T-helper 2 cell treated with Interferon-gamma antibody and Interleukin-4, amounts not matched to agents 100 ng/mL and 5 ng/mL, for 36 hours (primary cell): Measurements from ENCODE around the gene FAM181A. TPM values are rescaled to one million over a fixed set of nuclear protein-coding genes. Genes with fewer than 3 reads are reported as not detected.

ENCODE experiments used
- intact Hi-C: fragments of 100-400 bp; cut with micrococcal nuclease; formaldehyde crosslinking; loops from one replicate; pipeline ENCODE4 v1.15.1; 2023
- total RNA-seq: library from RNA; stranded (reverse); gene quantifications from 2 replicates; pipeline ENCODE4 v1.2.3, GENCODE V29; 2022

Gene FAM181A
- total RNA-seq, 1 donor from 2014 or later = not detected

DNA sequence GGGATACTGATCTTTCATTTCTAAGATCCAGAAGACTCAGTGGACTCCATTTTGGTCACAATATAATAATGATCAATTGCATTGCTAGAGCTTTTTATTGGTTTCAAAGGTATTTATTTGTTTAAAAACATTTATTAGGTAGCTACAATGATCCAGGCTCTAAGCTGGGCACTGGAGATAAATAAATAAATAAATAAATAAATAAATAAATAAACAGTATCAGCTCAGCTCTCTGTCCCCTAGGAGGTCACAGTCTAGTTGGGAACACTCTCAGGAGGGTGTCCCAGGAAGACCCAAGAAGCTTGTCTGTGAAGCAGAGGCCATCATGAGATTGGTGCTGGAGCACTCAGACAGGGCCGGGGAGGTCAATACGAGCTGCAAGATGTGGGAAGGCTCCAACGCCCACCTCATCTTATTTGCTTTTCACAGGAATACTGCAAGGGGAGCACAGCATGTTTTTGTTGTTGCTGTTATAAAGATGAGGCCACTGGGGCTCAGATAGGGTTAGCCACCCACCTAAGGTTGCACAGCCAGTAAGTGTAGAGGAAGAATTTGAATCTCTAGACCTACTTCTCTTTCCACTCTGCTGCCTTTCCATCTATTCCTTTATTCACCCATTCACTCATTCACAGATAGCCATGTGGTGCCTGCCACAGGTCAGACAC is 33.8 kb downstream of the FAM181A start:
- intact Hi-C loops = no loop called here

DNA sequence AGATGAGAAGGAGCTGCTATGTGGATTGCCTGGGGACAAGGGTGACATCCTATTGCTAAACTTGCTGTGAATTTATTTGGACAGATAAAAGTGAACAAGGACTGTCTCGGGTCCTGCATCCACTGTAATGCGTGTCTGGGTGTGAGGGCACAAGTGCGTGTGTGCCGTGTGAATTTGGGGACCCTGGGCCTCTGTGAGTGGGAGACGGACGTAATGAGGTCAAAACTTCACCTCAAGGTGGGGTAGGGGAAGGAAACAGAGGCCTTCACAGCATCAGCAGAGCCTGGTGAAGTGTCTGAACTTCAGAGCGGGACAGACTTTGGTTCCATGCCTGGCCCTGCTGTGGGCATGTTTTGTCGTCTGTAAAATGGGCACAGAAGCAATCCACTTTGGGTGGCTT is 34.5 kb downstream of the FAM181A start:
- intact Hi-C loops = no loop called here

GRCh38 chr14:93962701-93963601 is 35.8 kb downstream of the FAM181A start:
- intact Hi-C loops = loop anchor here (1.0 kb wide), 2 partner anchors 8 to 15 kb away; no protein-coding TSS in a partner anchor

GRCh38 chr14:93963692-93964091 is 36.5 kb downstream of the FAM181A start:
- intact Hi-C loops = loop anchor here (1.0 kb wide), 2 partner anchors 8 to 15 kb away; no protein-coding TSS in a partner anchor

GRCh38 chr14:93964281-93964680 is 37.1 kb downstream of the FAM181A start:
- intact Hi-C loops = no loop called here

- intact Hi-C loops = no loop called here
Observed at GRCh38 chr14:93964820-93965286, 37.7 kb downstream of the FAM181A start.

DNA sequence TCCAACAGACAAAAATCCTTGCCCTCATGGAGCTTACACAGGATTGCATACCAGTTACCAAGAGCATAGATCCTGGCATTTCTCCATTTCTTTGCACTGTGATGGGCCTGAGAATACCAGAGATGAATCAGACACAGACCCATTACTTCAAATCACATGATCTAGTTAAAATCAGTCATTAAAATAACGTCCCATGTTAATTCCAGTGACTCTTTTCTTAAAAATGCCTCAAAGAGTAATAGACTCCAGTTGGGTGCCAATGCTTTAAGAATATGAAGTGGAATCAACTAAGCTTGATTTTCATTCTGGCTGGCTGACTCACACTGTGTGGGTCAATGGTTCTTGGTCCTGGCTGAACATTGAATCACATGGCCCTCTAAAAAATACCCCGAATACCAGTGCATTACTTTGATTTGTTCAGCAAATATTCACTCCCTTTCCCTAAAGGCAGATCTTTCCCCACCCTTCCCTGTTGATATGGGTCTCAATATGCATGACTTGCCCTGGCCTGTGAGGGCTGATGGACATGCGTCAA is 38.2 kb downstream of the FAM181A start:
- intact Hi-C loops = no loop called here

DNA sequence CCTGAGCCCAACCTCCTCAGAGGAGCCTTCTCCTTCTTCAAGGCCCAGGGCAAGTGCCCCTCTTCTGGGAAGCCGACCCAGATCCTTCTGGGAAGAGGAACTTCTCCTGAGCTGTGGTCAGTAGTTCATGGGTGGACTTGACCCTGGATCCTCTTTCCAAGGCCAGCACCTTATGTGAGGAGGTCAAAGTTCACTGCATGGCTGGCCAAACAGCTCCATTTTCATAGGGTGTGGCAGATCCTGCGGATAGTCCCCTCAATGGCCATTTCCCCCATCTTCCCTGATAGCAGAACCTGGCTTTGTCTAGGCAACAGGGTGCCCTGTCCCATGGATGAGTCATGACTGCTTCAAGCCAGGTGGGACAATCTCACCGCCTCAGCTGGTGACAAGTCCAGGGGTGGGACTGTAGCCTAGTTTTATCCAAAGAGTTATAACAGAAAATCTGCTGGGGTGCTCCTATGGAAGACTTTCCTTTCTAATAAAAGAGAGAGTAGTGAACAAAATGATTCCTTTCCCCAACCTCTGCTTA is 38.9 kb downstream of the FAM181A start:
- intact Hi-C loops = no loop called here

GRCh38 chr14:93967637-93968250 is 40.6 kb downstream of the FAM181A start:
- intact Hi-C loops = no loop called here

GRCh38 chr14:93969082-93969828 is 42.1 kb downstream of the FAM181A start:
- intact Hi-C loops = no loop called here

- intact Hi-C loops = loop anchor here (1.0 to 5.0 kb wide), 3 partner anchors 16 to 112 kb away; partner anchors contain the start of genes DDX24 and IFI27L1
Observed at GRCh38 chr14:93970585-93970964, 43.4 kb downstream of the FAM181A start.

DNA sequence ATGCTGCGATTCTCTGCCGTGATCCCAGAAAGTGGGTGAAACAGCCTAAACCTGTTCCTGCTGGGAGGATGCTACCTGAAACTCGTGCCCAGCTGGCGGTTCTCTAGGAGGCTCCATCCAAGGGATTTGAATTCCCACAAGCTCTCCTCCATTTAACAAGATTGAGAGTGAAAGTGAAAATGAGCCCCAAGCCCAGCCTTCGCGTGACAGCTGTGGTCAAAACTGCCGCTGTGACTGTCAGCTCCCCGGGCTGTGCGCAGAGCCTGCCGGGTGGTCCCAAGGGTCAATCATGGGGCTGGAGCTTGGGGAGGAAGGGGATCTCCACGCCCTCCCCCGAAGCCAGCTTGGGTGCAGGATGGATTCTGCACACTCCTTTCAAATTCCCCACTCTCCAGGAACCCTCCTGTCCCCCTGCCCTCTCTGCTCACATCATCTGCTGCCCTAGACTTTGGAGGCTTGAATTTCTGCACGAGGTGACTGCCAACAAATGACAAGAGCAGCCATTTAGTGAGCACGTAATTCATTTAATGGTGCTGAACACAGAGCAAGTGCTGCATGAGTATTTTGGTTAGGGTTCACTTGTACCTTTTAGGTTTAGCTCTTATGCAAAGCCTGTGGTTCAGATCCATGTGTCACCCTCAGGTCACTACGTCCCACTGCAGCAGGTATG is 44.0 kb downstream of the FAM181A start:
- intact Hi-C loops = loop anchor here (1.0 to 5.0 kb wide), 5 partner anchors 8 to 111 kb away; partner anchors contain the start of genes DDX24 and IFI27L1

DNA sequence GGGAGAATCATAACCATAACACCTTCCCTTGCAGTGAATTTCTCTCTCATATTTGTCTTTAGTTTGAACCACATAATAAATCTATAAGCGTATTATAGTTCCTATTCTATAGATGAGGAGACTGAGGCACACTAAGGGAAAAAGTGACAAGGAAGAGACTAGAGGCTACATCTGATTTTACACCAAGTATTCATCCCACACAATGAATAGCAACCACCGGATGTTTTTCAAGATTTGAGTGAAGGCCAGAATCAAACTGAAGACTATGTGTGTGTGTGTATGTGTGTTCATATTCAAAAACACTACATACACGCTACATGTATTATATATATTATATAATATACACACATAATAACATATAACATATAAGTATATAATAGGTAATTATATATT is 44.5 kb downstream of the FAM181A start:
- intact Hi-C loops = loop anchor here (1.0 to 5.0 kb wide), 4 partner anchors 8 to 111 kb away; partner anchors contain the start of genes DDX24 and IFI27L1

DNA sequence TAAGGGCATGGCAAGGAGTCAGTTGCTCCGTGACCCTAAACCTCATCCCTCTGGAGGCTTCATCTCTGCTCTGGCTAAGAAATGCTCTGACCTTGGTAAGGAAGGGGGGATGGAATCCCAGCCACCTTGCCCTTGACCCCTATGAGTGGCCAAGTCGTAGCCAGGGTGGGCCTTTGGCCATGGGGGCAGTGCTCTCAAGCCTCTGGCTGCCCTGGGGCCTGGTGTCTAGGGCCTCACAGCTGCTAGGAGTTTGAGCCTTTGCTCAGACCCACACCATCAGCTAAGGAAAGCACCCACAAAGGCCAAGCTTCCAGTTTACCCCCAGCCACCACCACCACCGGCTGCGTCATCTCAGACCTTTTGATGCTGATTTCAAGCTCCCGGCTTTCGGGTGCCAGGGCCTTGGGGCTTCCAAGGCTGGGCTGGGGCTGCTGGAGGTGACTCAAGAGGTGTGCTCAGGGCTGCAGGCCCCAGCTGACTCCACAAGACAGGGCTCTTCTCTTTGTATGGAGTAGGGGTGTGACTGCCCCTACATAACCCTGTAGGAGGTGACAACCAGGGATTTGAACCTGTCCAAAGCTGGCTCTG is 45.6 kb downstream of the FAM181A start:
- intact Hi-C loops = loop anchor here (5.0 kb wide), 1 partner anchor 110 kb away; the partner anchor contains the start of genes DDX24 and IFI27L1

DNA sequence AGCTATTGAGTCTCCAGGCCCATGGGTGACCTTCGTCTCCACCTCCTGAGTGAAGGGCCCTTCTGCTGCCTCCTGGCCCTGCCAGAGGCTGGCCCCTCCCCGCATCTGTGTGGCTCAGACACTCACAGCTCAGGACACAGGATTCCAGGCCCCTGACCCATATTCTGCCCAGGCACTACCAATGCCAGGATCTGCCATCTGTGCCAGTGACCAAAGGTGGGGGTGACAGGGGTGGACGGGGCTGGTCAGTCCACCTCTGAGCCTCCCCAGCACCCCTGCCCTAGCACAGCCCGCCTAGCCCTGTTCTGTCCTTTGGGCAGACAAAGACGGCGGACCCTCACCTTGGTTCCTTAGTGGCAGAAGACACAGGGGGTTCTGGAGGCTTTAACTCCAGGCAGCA is 46.5 kb downstream of the FAM181A start:
- intact Hi-C loops = loop anchor here (5.0 kb wide), 1 partner anchor 109 kb away; the partner anchor contains the start of genes DDX24 and IFI27L1

- intact Hi-C loops = loop anchor here (5.0 kb wide), 1 partner anchor 108 kb away; the partner anchor contains the start of genes DDX24 and IFI27L1
Observed at GRCh38 chr14:93974299-93974698, 47.2 kb downstream of the FAM181A start.

DNA sequence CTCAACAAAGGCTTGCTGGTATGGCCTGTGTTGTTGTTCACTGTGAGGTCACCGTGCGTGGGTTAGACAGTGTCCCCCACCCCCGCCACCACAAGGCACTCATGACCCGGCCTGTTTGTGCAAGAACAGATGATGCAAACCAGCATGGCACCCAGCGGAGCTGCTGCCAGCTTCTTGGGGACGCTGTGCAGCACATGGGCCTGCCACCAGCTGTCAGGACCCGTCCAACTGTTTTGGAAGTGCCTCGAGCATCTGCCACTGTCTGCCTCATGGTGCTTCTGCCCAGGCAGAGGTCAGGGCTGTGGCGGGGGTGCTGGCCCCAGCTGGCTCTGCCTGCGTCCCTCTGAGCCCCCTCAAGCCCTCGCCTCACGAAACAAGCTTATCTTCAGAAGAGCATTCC is 47.7 kb downstream of the FAM181A start:
- intact Hi-C loops = loop anchor here (5.0 kb wide), 2 partner anchors 107 to 1542 kb away; partner anchors contain the start of genes DDX24, IFI27L1 and SYNE3

GRCh38 chr14:93975791-93976476 is 48.8 kb downstream of the FAM181A start:
- intact Hi-C loops = loop anchor here (5.0 kb wide), 1 partner anchor 1541 kb away; the partner anchor contains the start of gene SYNE3
